HG02943 (cell line): Measurements from ENCODE around the gene RCBTB1.

ENCODE experiments used
- ATAC-seq: cut with Tn5 transposase; IDR thresholded peaks from one replicate; pipeline ENCODE4 v1.9.1; 2021; ENCODE audit warnings: mild to moderate bottlenecking, low read depth, moderate library complexity; ENCODE audit not compliant: unreplicated experiment

The RCBTB1 gene

GRCh38 chr13:49563516-49563915, 21.8 kb downstream of the RCBTB1 start:
- no peak for ATAC-seq

GRCh38 chr13:49561062-49561410, 24.3 kb downstream of the RCBTB1 start:
- no peak for ATAC-seq

GRCh38 chr13:49560270-49561061, 24.9 kb downstream of the RCBTB1 start:
- ATAC-seq: peak; percentile 74

- no peak for ATAC-seq
Measured at GRCh38 chr13:49559006-49559405, 26.4 kb downstream of the RCBTB1 start.

- ATAC-seq: no peak
Measured at GRCh38 chr13:49554387-49554786, 31.0 kb downstream of the RCBTB1 start.

- ATAC-seq: no peak
Measured at GRCh38 chr13:49553888-49554287, 31.5 kb downstream of the RCBTB1 start.

GRCh38 chr13:49550942-49551644, 34.3 kb downstream of the RCBTB1 start:
- no peak for ATAC-seq

GRCh38 chr13:49549289-49549688, 36.1 kb downstream of the RCBTB1 start:
- ATAC-seq: no peak

GRCh38 chr13:49546561-49546960, 38.8 kb downstream of the RCBTB1 start:
- ATAC-seq: no peak

- no peak for ATAC-seq
Measured at GRCh38 chr13:49545661-49546060, 39.7 kb downstream of the RCBTB1 start.

GRCh38 chr13:49543656-49544055, 41.7 kb downstream of the RCBTB1 start:
- no peak for ATAC-seq

- no peak for ATAC-seq
Measured at GRCh38 chr13:49540552-49540951, 44.8 kb downstream of the RCBTB1 start.

GRCh38 chr13:49539746-49540145, 45.6 kb downstream of the RCBTB1 start:
- ATAC-seq: no peak

GRCh38 chr13:49539313-49539712, 46.0 kb downstream of the RCBTB1 start:
- ATAC-seq: no peak

- no peak for ATAC-seq
Measured at GRCh38 chr13:49538404-49538803, 47.0 kb downstream of the RCBTB1 start.

- ATAC-seq: no peak
Measured at GRCh38 chr13:49536144-49536873, 49.0 kb downstream of the RCBTB1 start.

- no peak for ATAC-seq
Measured at GRCh38 chr13:49533591-49534269, 51.6 kb downstream of the RCBTB1 start.

GRCh38 chr13:49533011-49533410, 52.3 kb downstream of the RCBTB1 start:
- ATAC-seq: no peak

GRCh38 chr13:49532593-49532992, 52.8 kb downstream of the RCBTB1 start:
- no peak for ATAC-seq

- no peak for ATAC-seq
Measured at GRCh38 chr13:49530457-49530856, 54.9 kb downstream of the RCBTB1 start.

- no peak for ATAC-seq
Measured at GRCh38 chr13:49528161-49528560, 57.2 kb downstream of the RCBTB1 start.
